Heart left ventricle (tissue), 16 donors: Measurements from ENCODE around the gene DCDC2. TPM values are rescaled to one million over a fixed set of nuclear protein-coding genes. Genes with fewer than 3 reads are reported as not detected.
"Not testable (repeated sequence)": the region's sequence is repeated elsewhere in the genome, so short reads cannot be mapped to it uniquely, and the experiment has no call there.

Source experiments
- ATAC-seq, 4 donors: fragments of 200-7000 bp; cut with Tn5 transposase; one replicate each; pipeline ENCODE4 v1.9.1; 2020 to 2022; ENCODE audit warnings: moderate library complexity in 4 of 4, mild to moderate bottlenecking in 3 of 4, moderate number of reproducible peaks in 1 of 4
- DNase-seq, 5 donors: peaks; one replicate each; pipeline ENCODE4 v3.0.0-alpha.2; 2020
- H3K27ac ChIP-seq, 12 donors: fragments of 200-600 bp; sonication (generic) in 4 of 12; one replicate each; pipeline versions ENCODE4 v1.5.0 to v1.8.0; 2016 to 2022; ENCODE audit warnings: mild to moderate bottlenecking in 2 of 12
- H3K27me3 ChIP-seq, 9 donors: fragments of 200-600 bp; sonication (generic) in 2 of 9; one replicate each; pipeline versions ENCODE4 v1.5.1 to v1.8.0; 2016 to 2022; ENCODE audit warnings: mild to moderate bottlenecking in 3 of 9
- H3K36me3 ChIP-seq, 9 donors: fragments of 200-600 bp; sonication (generic) in 2 of 9; one replicate each; pipeline versions ENCODE4 v1.5.0 to v1.8.0; 2018 to 2022; ENCODE audit warnings: mild to moderate bottlenecking in 2 of 9
- H3K4me1 ChIP-seq, 12 donors: fragments of 200-600 bp; sonication (generic) in 4 of 12; one replicate each; pipeline versions ENCODE4 v1.5.0 to v1.8.0; 2016 to 2022; ENCODE audit warnings: mild to moderate bottlenecking in 3 of 12
- H3K4me3 ChIP-seq, 12 donors: fragments of 200-600 bp; sonication (generic) in 4 of 12; one replicate each; pipeline versions ENCODE4 v1.5.0 to v1.8.0; 2017 to 2022; ENCODE audit warnings: mild to moderate bottlenecking in 9 of 12, moderate library complexity in 4 of 12
- H3K9me3 ChIP-seq, 12 donors: fragments of 200-600 bp; sonication (generic) in 4 of 12; one replicate each; pipeline versions ENCODE4 v1.5.0 to v1.8.0; 2016 to 2022; ENCODE audit warnings: mild to moderate bottlenecking in 1 of 12
- CTCF ChIP-seq, 12 donors: fragments of 200-600 bp; sonication (generic) in 4 of 12; IDR thresholded peaks; one replicate each; pipeline versions ENCODE4 v1.5.0 to v1.8.0; 2018 to 2022; ENCODE audit warnings: antibody characterized with exemption in 12 of 12, mild to moderate bottlenecking in 5 of 12
- POLR2A ChIP-seq, 2 donors: fragments of 450-650 bp; IDR thresholded peaks; one replicate each; pipeline ENCODE4 v1.6.1; 2017; ENCODE audit warnings: antibody characterized with exemption in 2 of 2, mild to moderate bottlenecking in 2 of 2, moderate library complexity in 2 of 2
- WGBS, 4 donors: extraction: QIAGEN DNeasy Blood & Tissue Kit in 2 of 4; methylation state at CpG; one replicate each; pipeline versions ENCODE4 v1.1.5 to v1.1.7; 2013 to 2018; 5-methylcytosine and 5-hydroxymethylcytosine counted together
- intact Hi-C, 10 donors: fragments of 100-400 bp; cut with DNase I; formaldehyde crosslinking; loops; one replicate each; pipeline versions ENCODE4 v1.11.1 to v1.14.2; 2022
- polyA plus RNA-seq, 2 donors: library from polyadenylated mRNA; stranded (reverse); fragments of 200-250 nt; gene quantifications; one replicate each; pipeline ENCODE4 v1.2.3, GENCODE V29; 2013
- total RNA-seq, 9 donors: library from RNA; depleted of rRNA in 2 of 9; stranded (reverse); fragments of >200 nt in 2 of 9; fragmentation: NEBNext Ultra II Directional in 3 of 9; extraction: Animal tissue kit (Norgen Biotek cat#: 25700) in 3 of 9; gene quantifications; one replicate each; pipeline versions ENCODE4 v1.1.0 to v1.2.4, GENCODE V29; 2016 to 2023
- donor health status: ischemic (EF 13 %, LVEDD 7.1; RV severe dilation, severe dysfunction).
- donor health status: healthy with polysubstance abuse.
- donor health status: DM: no; HTN: yes; CAD: no.
- donor health status: DM: no; HTN: no; CAD: no.
- donor health status: ischemic (EF 25% LVEDD 6.9; RV normal size, moderate dysfunction).
- donor health status: ischemic (EF 25% LVEDD 5.7; RV mildly dilated, moderate dysfunction).
- donor health status: healthy.
- donor health status: DM: yes; HTN: yes; CAD: no.
- donor health status: ischemic (EF 35%, LVEDD 5.7; RV mildly dilated, moderate dysfunction).
- donor health status: nonischemic (EF 11% LVEDD 7.7; RV severe dilation, severe dysfunction).
- donor health status: DM: yes; HTN: yes; CAD: no.
- donor health status: PGD.
- donor health status: ischemic (EF 29% LVEDD 5.4; RV normal size, mild dysfunction).
- donor health status: nonischemic (EF 23%, LVEDD 6.1; RV moderate dilation, normal function).

DCDC2 gene
- total and polyA plus RNA-seq, 11 donors = 0.05 to 0.16 TPM; not detected in 9

- no peaks in the 10 kb centered on the region for H3K36me3 ChIP-seq
- TF ChIP-seq POLR2A (IDR thresholded peaks at IDR 0.05) (no peak), CTCF (IDR thresholded peaks at IDR 0.05) (no peak)
- no peaks in the 10 kb centered on the region for H3K4me1 ChIP-seq
- intact Hi-C loops = no loop called here
- H3K27ac ChIP-seq = no peak overlapping the region
- no peak overlapping the region for H3K4me3 ChIP-seq
- ATAC-seq (no peak), DNase-seq (no peak)
- H3K9me3 ChIP-seq = no peaks in the 10 kb centered on the region
- peaks cover 0 to 2% (median 0%) of the 10 kb centered on the region in 9 donors for H3K27me3 ChIP-seq
- WGBS, 4 donors = 65 to 80% (median 73%) methylated on average over 3 of the region's 3 CpGs
Observed at GRCh38 chr6:24219670-24220069, 138.2 kb downstream of the DCDC2 start.

GRCh38 chr6:24214984-24215383, 142.9 kb downstream of the DCDC2 start:
- peaks cover 0 to 5% (median 0%) of the 10 kb centered on the region in 9 donors for H3K27me3 ChIP-seq
- no peak overlapping the region for H3K4me3 ChIP-seq
- intact Hi-C loops = no loop called here
- no peaks in the 10 kb centered on the region for H3K9me3 ChIP-seq
- no peaks in the 10 kb centered on the region for H3K4me1 ChIP-seq
- H3K36me3 ChIP-seq = no peaks in the 10 kb centered on the region
- ATAC-seq = no peak
- no peak for DNase-seq
- TF ChIP-seq POLR2A (IDR thresholded peaks at IDR 0.05) (no peak), CTCF (IDR thresholded peaks at IDR 0.05) (no peak)
- no peak overlapping the region for H3K27ac ChIP-seq
- WGBS, 4 donors = 70 to 81% (median 77%) methylated on average over 5 of the region's 5 CpGs

- DNase-seq = no peak
- no peak overlapping the region for H3K27ac ChIP-seq
- no peaks in the 10 kb centered on the region for H3K36me3 ChIP-seq
- 73 to 78% (median 75%) methylated on average over 4 of the region's 4 CpGs for WGBS, 4 donors
- no peaks in the 10 kb centered on the region for H3K4me1 ChIP-seq
- TF ChIP-seq POLR2A (IDR thresholded peaks at IDR 0.05) (no peak), CTCF (IDR thresholded peaks at IDR 0.05) (no peak)
- H3K27me3 ChIP-seq = no peaks in the 10 kb centered on the region
- no peaks in the 10 kb centered on the region for H3K9me3 ChIP-seq
- ATAC-seq = no peak
- no peak overlapping the region for H3K4me3 ChIP-seq
- intact Hi-C loops = loop anchor here in 4 of 10 donors (10.0 kb wide), 1 partner anchor 143 kb away; no protein-coding TSS in a partner anchor
Observed at GRCh38 chr6:24207413-24207812, 150.4 kb downstream of the DCDC2 start.

- intact Hi-C loops = loop anchor here in 4 of 10 donors (10.0 kb wide), 1 partner anchor 140 kb away; no protein-coding TSS in a partner anchor
- peak; percentile 41 to 70 (median 57) for TF ChIP-seq CTCF (IDR thresholded peaks at IDR 0.05)
- TF ChIP-seq POLR2A (IDR thresholded peaks at IDR 0.05) = no peak
- ATAC-seq (no peak), DNase-seq (no peak)
- Histone ChIP-seq H3K27ac (no peak overlapping the region), H3K4me3 (no peak overlapping the region), H3K36me3 (no peaks in the 10 kb centered on the region), H3K27me3 (no peaks in the 10 kb centered on the region), H3K4me1 (no peaks in the 10 kb centered on the region), H3K9me3 (peaks cover 0 to 3% (median 0%) of the 10 kb centered on the region in 12 donors)
- 4 to 11% (median 7%) methylated on average over 4 of the region's 4 CpGs for WGBS, 4 donors
Observed at GRCh38 chr6:24205020-24205492, 152.8 kb downstream of the DCDC2 start.

- not testable (repeated sequence) for DNase-seq, ATAC-seq, H3K27me3 ChIP-seq, H3K9me3 ChIP-seq, H3K27ac ChIP-seq, H3K36me3 ChIP-seq, H3K4me1 ChIP-seq, H3K4me3 ChIP-seq
- intact Hi-C loops = loop anchor here in 4 of 10 donors (10.0 kb wide), 1 partner anchor 139 kb away; no protein-coding TSS in a partner anchor
- WGBS, 4 donors = 95 to 96% (median 95%) methylated on average over 3 of the region's 3 CpGs
Observed at GRCh38 chr6:24204113-24204512, 153.7 kb downstream of the DCDC2 start.
